Ovary (tissue), 9 donors: ENCODE data around the gene LIMA1. TPM values are rescaled to one million over a fixed set of nuclear protein-coding genes. Genes with fewer than 3 reads are reported as not detected.
"Not testable (repeated sequence)": the region's sequence is repeated elsewhere in the genome, so short reads cannot be mapped to it uniquely, and the experiment has no call there.

Experiments used
- DNase-seq, 5 donors: peaks; one replicate each; pipeline ENCODE4 v3.0.0-alpha.2; 2019 to 2020
- H3K27ac ChIP-seq, 2 donors: fragments of 200-600 bp; one replicate each; pipeline versions ENCODE4 v1.5.1 to v1.8.0; 2019 to 2022
- H3K27me3 ChIP-seq: fragments of 200-600 bp; one replicate; pipeline ENCODE4 v1.8.0; 2022
- H3K36me3 ChIP-seq: fragments of 200-600 bp; sonication (generic); one replicate; pipeline ENCODE4 v1.5.1; 2019
- H3K4me1 ChIP-seq: one replicate; pipeline ENCODE4 v1.8.1; 2013; ENCODE audit warnings: mild to moderate bottlenecking, moderate library complexity; ENCODE audit not compliant: insufficient read depth
- H3K4me3 ChIP-seq: fragments of 200-600 bp; sonication (generic); one replicate; pipeline ENCODE4 v1.5.1; 2017
- H3K9me3 ChIP-seq, 2 donors: fragments of 200-600 bp in 1 of 2; sonication (generic) in 1 of 2; one replicate each; pipeline versions ENCODE4 v1.5.1 to v1.8.1; 2013 to 2019; ENCODE audit warnings: mild to moderate bottlenecking in 1 of 2, moderate library complexity in 1 of 2
- EP300 ChIP-seq: sonication (generic); formaldehyde crosslinking; IDR thresholded peaks from one replicate; pipeline ENCODE4 v1.6.1; 2017; ENCODE audit warnings: antibody characterized with exemption
- POLR2A ChIP-seq: fragments of 450-650 bp; IDR thresholded peaks from one replicate; pipeline ENCODE4 v1.6.1; 2017; ENCODE audit warnings: antibody characterized with exemption, mild to moderate bottlenecking, moderate library complexity
- WGBS, 3 donors: extraction: QIAGEN DNeasy Blood & Tissue Kit in 1 of 3; methylation state at CpG; one replicate each; pipeline versions ENCODE4 v1.1.5 to v1.1.7; 2013 to 2017; 5-methylcytosine and 5-hydroxymethylcytosine counted together
- intact Hi-C, 4 donors: fragments of 100-400 bp; cut with DNase I; formaldehyde crosslinking; loops; one replicate each; pipeline versions ENCODE4 v1.11.0 to v1.15.1; 2022 to 2023
- polyA plus RNA-seq, 2 donors: library from polyadenylated mRNA; stranded (reverse); fragments of 200-250 nt in 1 of 2; fragments of 350-450 nt in 1 of 2; fragmentation: Illumina TruSeq in 1 of 2; extraction: RNeasy Lipid Tissue Mini Kit (QIAGEN cat#74804) in 1 of 2; gene quantifications; one replicate each; pipeline ENCODE4 v1.2.3, GENCODE V29; 2013 to 2014
- total RNA-seq, 7 donors: library from RNA; depleted of rRNA in 2 of 7; stranded (reverse); fragments of >200 nt in 2 of 7; fragmentation: NEBNext Ultra II Directional in 3 of 7; extraction: Animal tissue kit (Norgen Biotek cat#: 25700) in 3 of 7; gene quantifications; one replicate each; pipeline versions ENCODE4 v1.1.0 to v1.2.4, GENCODE V29; 2016 to 2023
- TF ChIP-seq, protein P1 (sequence below), 3 donors: fragments of 450-650 bp in 2 of 3; fragments of 200-600 bp in 1 of 3; IDR thresholded peaks; one replicate each; pipeline versions ENCODE4 v1.5.1 to v1.8.0; 2016 to 2022; ENCODE audit warnings: antibody characterized with exemption in 3 of 3, mild to moderate bottlenecking in 1 of 3
- donor health status: DM: no; HTN: no; CAD: no; lungs with moderate emphysema.
- donor health status: DM: no; HTN: no; CAD: no.
- donor health status: Bipolar disorder and iron deficiency.
- donor health status: DM: yes; HTN: yes; CAD: no.
- donor health status: DM: no; HTN: no; CAD: no.
- donor health status: DM: yes; HTN: yes; CAD: no.

Gene LIMA1
- total and polyA plus RNA-seq, 9 donors: 28.0 to 80.0 (median 45.2) TPM

DNA sequence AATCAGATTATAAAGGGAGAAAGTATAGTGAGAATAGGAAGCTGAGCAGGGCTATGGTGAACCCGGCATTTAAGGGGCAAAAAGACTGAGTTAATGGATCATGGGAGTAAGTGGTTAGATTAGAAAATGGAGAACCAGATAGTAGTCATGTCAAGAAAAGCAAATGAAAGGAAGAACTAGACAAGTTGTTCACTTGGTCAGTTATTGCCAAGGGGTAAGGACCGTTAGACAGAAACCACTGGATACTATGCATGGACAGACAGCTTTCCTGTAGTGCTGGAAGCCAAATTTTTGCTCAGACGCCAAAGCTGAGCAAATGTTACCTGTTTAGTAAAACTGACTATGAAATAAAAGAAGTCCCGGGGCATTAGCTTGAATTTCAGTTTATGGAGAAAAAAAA, 3.8 kb downstream of the LIMA1 start:
- Histone ChIP-seq H3K4me3 (no peak overlapping the region), H3K27ac (no peak overlapping the region), H3K4me1 (peaks cover 3% of the 10 kb centered on the region), H3K9me3 (no peaks in the 10 kb centered on the region), H3K27me3 (no peaks in the 10 kb centered on the region), H3K36me3 (no peaks in the 10 kb centered on the region)
- DNase-seq: no peak
- TF ChIP-seq EP300: no peak
- no peak for TF ChIP-seq POLR2A
- TF ChIP-seq, protein P1, sequence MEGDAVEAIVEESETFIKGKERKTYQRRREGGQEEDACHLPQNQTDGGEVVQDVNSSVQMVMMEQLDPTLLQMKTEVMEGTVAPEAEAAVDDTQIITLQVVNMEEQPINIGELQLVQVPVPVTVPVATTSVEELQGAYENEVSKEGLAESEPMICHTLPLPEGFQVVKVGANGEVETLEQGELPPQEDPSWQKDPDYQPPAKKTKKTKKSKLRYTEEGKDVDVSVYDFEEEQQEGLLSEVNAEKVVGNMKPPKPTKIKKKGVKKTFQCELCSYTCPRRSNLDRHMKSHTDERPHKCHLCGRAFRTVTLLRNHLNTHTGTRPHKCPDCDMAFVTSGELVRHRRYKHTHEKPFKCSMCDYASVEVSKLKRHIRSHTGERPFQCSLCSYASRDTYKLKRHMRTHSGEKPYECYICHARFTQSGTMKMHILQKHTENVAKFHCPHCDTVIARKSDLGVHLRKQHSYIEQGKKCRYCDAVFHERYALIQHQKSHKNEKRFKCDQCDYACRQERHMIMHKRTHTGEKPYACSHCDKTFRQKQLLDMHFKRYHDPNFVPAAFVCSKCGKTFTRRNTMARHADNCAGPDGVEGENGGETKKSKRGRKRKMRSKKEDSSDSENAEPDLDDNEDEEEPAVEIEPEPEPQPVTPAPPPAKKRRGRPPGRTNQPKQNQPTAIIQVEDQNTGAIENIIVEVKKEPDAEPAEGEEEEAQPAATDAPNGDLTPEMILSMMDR (IDR thresholded peaks at IDR 0.05): no peak
- WGBS, 3 donors: 91 to 94% (median 94%) methylated on average over 4 of the region's 4 CpGs
- intact Hi-C loops: no loop called here

DNA sequence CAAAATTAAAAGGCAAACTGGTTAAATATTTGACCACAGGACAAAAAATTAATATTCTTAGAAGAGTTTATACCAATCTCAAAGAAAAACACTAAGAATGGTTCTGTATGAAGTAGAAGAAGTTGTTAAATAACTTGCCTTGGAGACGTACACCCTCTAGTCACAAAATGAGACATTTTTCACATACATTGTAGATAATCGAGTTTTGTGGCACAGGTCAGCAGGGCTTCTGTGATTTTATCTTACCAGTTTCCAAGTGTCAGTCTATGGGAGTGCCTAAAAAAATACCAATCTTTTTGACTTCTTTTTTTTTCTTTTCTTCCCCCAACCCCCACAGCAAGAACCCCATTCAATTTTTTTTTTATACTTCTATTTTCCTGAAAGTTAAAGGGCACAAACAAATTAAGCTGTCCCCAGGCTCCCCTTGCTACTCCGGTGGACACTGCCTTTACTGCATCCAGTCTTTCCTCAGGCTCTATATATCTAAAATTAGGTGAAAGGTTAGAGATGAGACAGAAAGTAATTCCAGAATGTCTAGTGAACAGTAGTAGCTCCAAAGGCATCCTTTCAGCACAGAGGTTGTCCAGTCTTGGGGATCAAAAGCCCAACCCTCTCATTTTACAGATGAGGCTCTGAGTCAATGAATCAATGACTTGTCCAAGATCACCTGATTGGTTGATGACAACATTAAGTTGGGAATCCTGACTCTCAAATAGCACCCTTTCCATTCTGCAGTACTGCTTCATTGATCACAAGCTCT, 6.2 kb downstream of the LIMA1 start:
- no peak overlapping the region for H3K4me3 ChIP-seq
- H3K9me3 ChIP-seq: no peaks in the 10 kb centered on the region
- no peaks in the 10 kb centered on the region for H3K4me1 ChIP-seq
- H3K27me3 ChIP-seq: no peaks in the 10 kb centered on the region
- WGBS, 3 donors: 74 to 82% (median 76%) methylated on average over 3 of the region's 3 CpGs
- H3K27ac ChIP-seq: no peak overlapping the region
- DNase-seq: no peak
- intact Hi-C loops: no loop called here
- no peak for TF ChIP-seq POLR2A
- no peak for TF ChIP-seq EP300
- TF ChIP-seq, protein P1 (IDR thresholded peaks at IDR 0.05): no peak
- H3K36me3 ChIP-seq: no peaks in the 10 kb centered on the region

DNA sequence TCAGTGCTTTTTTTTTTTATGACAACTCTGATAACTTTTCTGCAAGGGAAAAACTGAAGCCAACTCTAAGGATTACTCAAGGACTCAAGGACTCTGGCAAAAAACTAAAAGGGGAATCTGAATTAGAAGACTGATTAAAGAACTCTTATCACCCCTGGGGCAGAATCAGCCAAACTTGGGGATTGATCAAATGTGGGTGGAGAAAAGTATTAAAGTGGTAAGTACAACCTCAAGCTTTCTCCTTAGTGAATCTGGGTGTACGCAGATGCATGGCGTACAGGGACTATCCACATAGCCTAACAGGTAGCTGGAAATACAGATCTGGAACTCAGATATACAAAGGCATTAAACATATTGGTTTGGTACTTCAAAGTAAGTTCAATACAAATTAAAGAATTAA, 7.3 kb downstream of the LIMA1 start:
- WGBS, 3 donors: 94 to 99% (median 97%) methylated on average over 2 of the region's 2 CpGs
- Histone ChIP-seq H3K4me1 (no peaks in the 10 kb centered on the region), H3K27me3 (no peaks in the 10 kb centered on the region), H3K27ac (peak overlapping the region in 1 of 2 donors; percentile 14), H3K9me3 (no peaks in the 10 kb centered on the region), H3K36me3 (no peaks in the 10 kb centered on the region), H3K4me3 (no peak overlapping the region)
- TF ChIP-seq, protein P1 (IDR thresholded peaks at IDR 0.05): no peak
- DNase-seq: no peak
- intact Hi-C loops: no loop called here

DNA sequence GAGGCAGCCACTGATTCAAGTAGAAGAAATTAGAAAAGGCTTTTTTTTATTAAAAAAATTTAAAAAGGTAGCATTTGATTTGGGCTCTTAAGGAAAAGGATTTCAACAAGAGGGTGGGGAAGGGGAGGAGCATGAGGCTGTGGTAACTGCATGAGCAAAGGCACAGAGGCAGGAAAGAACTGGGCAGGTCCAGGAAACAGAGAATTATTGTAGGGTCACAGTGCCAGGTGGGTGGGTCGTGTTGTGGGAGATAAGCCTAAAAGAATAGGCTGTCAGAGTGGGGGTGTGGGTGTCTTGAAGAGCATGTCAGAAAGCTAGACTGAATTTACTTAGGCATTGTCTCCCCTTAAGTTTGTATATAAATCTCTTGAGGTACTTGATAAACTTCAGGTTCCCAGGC, 7.8 kb downstream of the LIMA1 start:
- 18 to 33% (median 21%) methylated on average over 1 of the region's 1 CpG for WGBS, 3 donors
- no peak for DNase-seq
- H3K4me1 ChIP-seq: no peaks in the 10 kb centered on the region
- no peak overlapping the region for H3K4me3 ChIP-seq
- H3K36me3 ChIP-seq: no peaks in the 10 kb centered on the region
- no peaks in the 10 kb centered on the region for H3K27me3 ChIP-seq
- H3K9me3 ChIP-seq: no peaks in the 10 kb centered on the region
- peak overlapping the region in 1 of 2 donors; percentile 14 for H3K27ac ChIP-seq
- TF ChIP-seq POLR2A (no peak), EP300 (no peak)
- TF ChIP-seq, protein P1 (IDR thresholded peaks at IDR 0.05): no peak
- intact Hi-C loops: no loop called here

DNA sequence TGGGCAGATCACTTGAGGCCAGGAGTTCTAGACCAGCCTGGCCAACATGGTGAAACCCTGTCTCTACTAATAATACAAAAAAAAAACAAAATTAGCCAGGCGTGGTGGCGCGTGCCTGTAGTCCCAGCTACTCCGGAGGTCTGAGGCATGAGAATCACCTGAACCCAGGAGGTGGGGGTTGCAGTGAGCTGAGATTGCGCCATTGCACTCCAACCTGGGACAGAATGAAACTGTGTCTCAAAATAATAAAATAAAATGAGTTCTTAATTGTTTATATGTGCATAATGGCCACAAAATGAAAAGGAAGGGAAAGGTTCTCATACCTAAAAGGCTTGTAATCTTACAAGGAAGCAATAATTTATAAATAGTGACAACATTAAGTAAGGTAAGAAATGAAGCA, 8.2 kb downstream of the LIMA1 start:
- H3K4me3 ChIP-seq, intact Hi-C loops, H3K27me3 ChIP-seq, H3K9me3 ChIP-seq, H3K27ac ChIP-seq, H3K4me1 ChIP-seq, H3K36me3 ChIP-seq, DNase-seq: not testable (repeated sequence)
- 86 to 96% (median 90%) methylated on average over 5 of the region's 5 CpGs for WGBS, 3 donors
